Keratinocyte (primary cell): ENCODE results near the gene DMKN. TPM values are rescaled to one million over a fixed set of nuclear protein-coding genes. Genes with fewer than 3 reads are reported as not detected.

ENCODE experiments used
- DNase-seq: peaks from one replicate; pipeline ENCODE4 v3.0.0-alpha.2; 2011; ENCODE audit warnings: low read depth, missing footprints, low spot score
- FAIRE-seq: peaks from 2 replicates; lab custom pipeline; 2011; peaks lifted over from hg19 to GRCh38; lab: Jason Lieb, UNC
- H2AFZ ChIP-seq: 2 replicates; pipeline ENCODE4 v1.6.0; 2012; ENCODE audit warnings: low read length, control low read depth, inconsistent platforms; ENCODE audit not compliant: control insufficient read depth
- H3K27ac ChIP-seq: 2 replicates; pipeline ENCODE4 v1.5.1; 2011; ENCODE audit warnings: low read length; ENCODE audit not compliant: control insufficient read depth, insufficient read depth
- H3K27me3 ChIP-seq: 3 replicates; pipeline ENCODE4 v1.6.0; 2011; ENCODE audit warnings: low read length; ENCODE audit not compliant: control insufficient read depth, insufficient read depth; ENCODE audit errors: extremely low read depth
- H3K36me3 ChIP-seq, 2 experiments: 2 replicates in 1 of 2; 3 replicates in 1 of 2; pipeline ENCODE4 v1.5.1; 2011; ENCODE audit warnings: low read length in 2 of 2, mild to moderate bottlenecking in 1 of 2; ENCODE audit not compliant: control insufficient read depth in 2 of 2, insufficient read depth in 2 of 2; ENCODE audit errors: extremely low read depth in 1 of 2
- H3K4me1 ChIP-seq: 3 replicates; pipeline ENCODE4 v1.5.1; 2011; ENCODE audit warnings: low read length; ENCODE audit not compliant: control insufficient read depth, insufficient read depth; ENCODE audit errors: extremely low read depth
- H3K4me2 ChIP-seq: 3 replicates; pipeline ENCODE4 v1.6.0; 2011; ENCODE audit warnings: low read depth, low read length; ENCODE audit not compliant: control insufficient read depth, insufficient read depth; ENCODE audit errors: extremely low read depth
- H3K4me3 ChIP-seq, 3 experiments: fragments of 200-600 bp in 1 of 3; sonication (generic) in 1 of 3; 2 replicates in 2 of 3; 3 replicates in 1 of 3; pipeline ENCODE4 v1.5.1; 2011 to 2016; ENCODE audit warnings: low read length in 3 of 3, mild to moderate bottlenecking in 3 of 3, control low read depth in 2 of 3, inconsistent platforms in 1 of 3, low read depth in 1 of 3, mixed read lengths in 1 of 3, mixed run types in 1 of 3, moderate library complexity in 1 of 3; ENCODE audit not compliant: control insufficient read depth in 2 of 3, insufficient read depth in 2 of 3; ENCODE audit errors: extremely low read depth in 1 of 3
- H3K79me2 ChIP-seq: 2 replicates; pipeline ENCODE4 v1.6.0; 2012; ENCODE audit warnings: low read length; ENCODE audit not compliant: control insufficient read depth, insufficient read depth
- H3K9ac ChIP-seq: 3 replicates; pipeline ENCODE4 v1.6.0; 2011; ENCODE audit warnings: low read length; ENCODE audit not compliant: control insufficient read depth, insufficient read depth; ENCODE audit errors: extremely low read depth
- H3K9me1 ChIP-seq: 3 replicates; pipeline ENCODE4 v1.6.0; 2011; ENCODE audit warnings: low read length; ENCODE audit not compliant: control insufficient read depth, insufficient read depth; ENCODE audit errors: extremely low read depth
- H3K9me3 ChIP-seq: 2 replicates; pipeline ENCODE4 v1.5.1; 2012; ENCODE audit warnings: low read depth, low read length; ENCODE audit not compliant: control insufficient read depth
- H4K20me1 ChIP-seq: 3 replicates; pipeline ENCODE4 v1.6.0; 2011; ENCODE audit warnings: low read length; ENCODE audit not compliant: control insufficient read depth, insufficient read depth; ENCODE audit errors: extremely low read depth
- EZH2 ChIP-seq: IDR thresholded peaks from one replicate; pipeline ENCODE4 v1.6.1; 2012; ENCODE audit warnings: inconsistent platforms, mild to moderate bottlenecking, low read length, moderate library complexity
- dilution Hi-C: fragments of 300-500 bp; cut with MboI; formaldehyde crosslinking; loops from one replicate; pipeline ENCODE4 v1.7.0; 2020; ENCODE audit warnings: low sequenced_read_pairs; ENCODE audit not compliant: extremely low pct_ligation_motif_present
- polyA plus RNA-seq, 5 experiments: library from polyadenylated mRNA; depleted of rRNA in 3 of 5; stranded (reverse) in 3 of 5; stranded (forward) in 1 of 5; unstranded in 1 of 5; fragments of >200 nt; gene quantifications; 1 replicate in 1 of 5; 2 replicates in 3 of 5; 3 replicates in 1 of 5; pipeline versions ENCODE4 v1.2.1 to v1.2.3, GENCODE V29; 2011 to 2012; ENCODE audit warnings: missing spikeins in 2 of 5, low read depth in 1 of 5, low replicate concordance in 1 of 5
- TF ChIP-seq, protein P1 (sequence below), 3 experiments: IDR thresholded peaks in 1 of 3; conservative IDR thresholded peaks in 1 of 3; optimal IDR thresholded peaks in 1 of 3; 2 replicates in 2 of 3; 3 replicates in 1 of 3; pipeline versions ENCODE3 to v1.5.1; 2011; ENCODE audit warnings: low read length in 3 of 3, mild to moderate bottlenecking in 3 of 3, moderate library complexity in 2 of 3, control low read depth in 1 of 3, inconsistent platforms in 1 of 3; ENCODE audit not compliant: insufficient read depth in 2 of 3; ENCODE audit errors: extremely low read depth in 1 of 3

Gene DMKN
- polyA plus RNA-seq, 1 donor (not counting 4 experiments of a cell fraction or from before 2014, with no cell fraction given): 235 TPM

DNA sequence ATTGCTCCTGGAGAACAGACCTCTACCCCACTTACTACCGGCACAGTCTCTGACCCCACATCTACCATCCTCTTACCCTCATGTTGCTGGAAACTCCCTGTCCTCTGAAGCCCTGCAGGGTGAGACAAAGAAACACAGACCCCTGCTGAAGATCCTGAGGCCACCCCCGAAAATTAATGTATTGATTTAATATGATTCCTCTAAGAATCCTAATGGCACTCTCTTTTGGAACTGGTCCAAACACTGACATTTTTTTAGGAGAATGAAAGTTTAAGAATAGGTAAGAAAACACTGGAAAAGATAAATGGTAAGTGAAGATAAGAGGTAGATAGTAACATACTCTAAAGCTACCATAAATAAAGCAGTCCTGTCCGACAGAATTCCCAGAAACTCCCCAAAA is 5.3 kb downstream of the DMKN start:
- FAIRE-seq: no peak
- Histone ChIP-seq H3K36me3 (peaks cover 16 to 24% of the 10 kb centered on the region in 2 experiments), H3K4me1 (peaks cover 12% of the 10 kb centered on the region), H3K9me1 (no peaks in the 10 kb centered on the region), H2AFZ (no peak overlapping the region), H3K27ac (no peak overlapping the region), H3K4me3 (peak overlapping the region in 1 of 3 experiments; percentile 88), H3K9ac (no peak overlapping the region), H4K20me1 (no peaks in the 10 kb centered on the region), H3K79me2 (peaks cover 21% of the 10 kb centered on the region), H3K4me2 (peak overlapping the region; percentile 99), H3K27me3 (no peaks in the 10 kb centered on the region), H3K9me3 (no peaks in the 10 kb centered on the region)
- TF ChIP-seq, protein P1, sequence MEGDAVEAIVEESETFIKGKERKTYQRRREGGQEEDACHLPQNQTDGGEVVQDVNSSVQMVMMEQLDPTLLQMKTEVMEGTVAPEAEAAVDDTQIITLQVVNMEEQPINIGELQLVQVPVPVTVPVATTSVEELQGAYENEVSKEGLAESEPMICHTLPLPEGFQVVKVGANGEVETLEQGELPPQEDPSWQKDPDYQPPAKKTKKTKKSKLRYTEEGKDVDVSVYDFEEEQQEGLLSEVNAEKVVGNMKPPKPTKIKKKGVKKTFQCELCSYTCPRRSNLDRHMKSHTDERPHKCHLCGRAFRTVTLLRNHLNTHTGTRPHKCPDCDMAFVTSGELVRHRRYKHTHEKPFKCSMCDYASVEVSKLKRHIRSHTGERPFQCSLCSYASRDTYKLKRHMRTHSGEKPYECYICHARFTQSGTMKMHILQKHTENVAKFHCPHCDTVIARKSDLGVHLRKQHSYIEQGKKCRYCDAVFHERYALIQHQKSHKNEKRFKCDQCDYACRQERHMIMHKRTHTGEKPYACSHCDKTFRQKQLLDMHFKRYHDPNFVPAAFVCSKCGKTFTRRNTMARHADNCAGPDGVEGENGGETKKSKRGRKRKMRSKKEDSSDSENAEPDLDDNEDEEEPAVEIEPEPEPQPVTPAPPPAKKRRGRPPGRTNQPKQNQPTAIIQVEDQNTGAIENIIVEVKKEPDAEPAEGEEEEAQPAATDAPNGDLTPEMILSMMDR (optimal IDR thresholded peaks at IDR 0.05 in 1 of 3, IDR thresholded peaks at IDR 0.05 in 1 of 3, conservative IDR thresholded peaks at IDR 0.05 in 1 of 3; ENCODE audit: extremely low read depth in 1 of 3, insufficient read depth in 2 of 3, low read length in 3 of 3): no peak
- TF ChIP-seq EZH2: no peak
- dilution Hi-C loops: no loop called here
- DNase-seq: no peak

DNA sequence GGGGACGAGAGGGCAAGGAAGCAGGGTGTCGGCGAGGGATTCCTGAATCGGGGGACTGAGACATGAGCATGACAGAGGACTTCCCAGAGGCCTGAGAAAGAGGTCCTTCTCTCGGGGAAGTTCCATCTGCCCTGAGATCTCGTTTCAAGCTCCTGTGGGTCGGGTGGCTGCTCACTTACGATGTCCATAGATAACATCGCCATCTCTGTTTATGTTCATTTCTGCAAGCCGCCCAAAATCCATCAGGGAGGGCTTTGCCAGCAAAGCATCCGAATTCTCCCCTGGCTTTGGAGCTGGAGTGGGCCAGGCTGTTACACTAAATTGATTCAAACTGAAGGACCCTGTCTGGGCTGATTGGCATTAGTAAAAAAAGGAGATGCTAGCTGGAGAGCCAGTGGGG is 5.9 kb downstream of the DMKN start:
- no peak for TF ChIP-seq EZH2
- TF ChIP-seq, protein P1 (optimal IDR thresholded peaks at IDR 0.05 in 1 of 3, IDR thresholded peaks at IDR 0.05 in 1 of 3, conservative IDR thresholded peaks at IDR 0.05 in 1 of 3; ENCODE audit: extremely low read depth in 1 of 3, insufficient read depth in 2 of 3, low read length in 3 of 3): no peak
- H3K9me3 ChIP-seq: no peaks in the 10 kb centered on the region
- no peak overlapping the region for H2AFZ ChIP-seq
- H3K9ac ChIP-seq: no peak overlapping the region
- H3K9me1 ChIP-seq: no peaks in the 10 kb centered on the region
- DNase-seq (no peak), FAIRE-seq (no peak)
- H3K27me3 ChIP-seq: no peaks in the 10 kb centered on the region
- H3K4me3 ChIP-seq: no peak overlapping the region
- H3K27ac ChIP-seq: no peak overlapping the region
- no peak overlapping the region for H3K4me2 ChIP-seq
- no peaks in the 10 kb centered on the region for H4K20me1 ChIP-seq
- peaks cover 16 to 27% of the 10 kb centered on the region in 2 experiments for H3K36me3 ChIP-seq
- H3K4me1 ChIP-seq: peaks cover 14% of the 10 kb centered on the region
- dilution Hi-C loops: no loop called here
- peaks cover 21% of the 10 kb centered on the region for H3K79me2 ChIP-seq
